HCT116 (cell line): ENCODE measurements around the gene ERN1.

Experiments used
- EGR1 ChIP-seq: IDR thresholded peaks from 2 replicates; pipeline ENCODE4 v1.6.1; 2012; ENCODE audit warnings: low read depth
- EZH2 ChIP-seq: fragments of 200-600 bp; sonication (generic); IDR thresholded peaks from 2 replicates; pipeline ENCODE4 v1.6.1; 2017; ENCODE audit warnings: antibody characterized with exemption, mixed run types
- EZH2phosphoT487 ChIP-seq: fragments of 200-600 bp; IDR thresholded peaks from 2 replicates; pipeline ENCODE4 v1.6.1; 2018; ENCODE audit warnings: antibody characterized with exemption, borderline replicate concordance
- FOSL1 ChIP-seq: IDR thresholded peaks from 2 replicates; pipeline ENCODE4 v1.6.1; 2012; ENCODE audit warnings: low read depth
- POLR2A ChIP-seq: IDR thresholded peaks from 2 replicates; pipeline ENCODE4 v1.7.0; 2011; ENCODE audit warnings: borderline replicate concordance; ENCODE audit not compliant: insufficient read depth, insufficient read length; ENCODE audit errors: extremely low read depth
- POLR2AphosphoS5 ChIP-seq: IDR thresholded peaks from 2 replicates; pipeline ENCODE4 v1.6.1; 2011; ENCODE audit warnings: mild to moderate bottlenecking, low read depth, low read length, moderate library complexity
- SIN3A ChIP-seq: IDR thresholded peaks from 2 replicates; pipeline ENCODE4 v1.6.1; 2012; ENCODE audit warnings: low read depth
- SP1 ChIP-seq: IDR thresholded peaks from 2 replicates; pipeline ENCODE4 v1.6.1; 2012; ENCODE audit warnings: low read depth
- TCF7L2 ChIP-seq: IDR thresholded peaks from 2 replicates; pipeline ENCODE4 v1.7.0; 2011; ENCODE audit warnings: borderline replicate concordance, inconsistent platforms; ENCODE audit not compliant: insufficient read depth, insufficient read length; ENCODE audit errors: extremely low read depth
- YY1 ChIP-seq: IDR thresholded peaks from 2 replicates; pipeline ENCODE4 v1.6.1; 2011; ENCODE audit warnings: low read length, low read depth, moderate library complexity, mild to moderate bottlenecking; ENCODE audit not compliant: insufficient replicate concordance; ENCODE audit errors: extremely low read depth
- ZFX ChIP-seq: fragments of 450-650 bp; IDR thresholded peaks from 2 replicates; pipeline ENCODE4 v1.6.1; 2017
- ZNF274 ChIP-seq: fragments of 200-500 bp; sonication (Bioruptor generic); IDR thresholded peaks from 2 replicates; pipeline ENCODE4 v1.6.1; 2014; ENCODE audit warnings: mild to moderate bottlenecking, low read depth, low read length, inconsistent platforms
- TF ChIP-seq, protein P1 (sequence below), 3 experiments: fragments of 200-600 bp in 1 of 3; sonication (generic) in 1 of 3; IDR thresholded peaks in 2 of 3; conservative IDR thresholded peaks in 1 of 3; 2 replicates each; pipeline ENCODE4 v1.5.1; 2012 to 2017; ENCODE audit warnings: low read depth in 2 of 3, low read length in 2 of 3, antibody characterized with exemption in 1 of 3, borderline replicate concordance in 1 of 3, control low read depth in 1 of 3, mild to moderate bottlenecking in 1 of 3, mixed read lengths in 1 of 3, mixed run types in 1 of 3, moderate library complexity in 1 of 3; ENCODE audit not compliant: insufficient read depth in 1 of 3
- TF ChIP-seq, protein P2 (sequence below): IDR thresholded peaks from 2 replicates; pipeline ENCODE4 v1.6.1; 2012

DNA sequence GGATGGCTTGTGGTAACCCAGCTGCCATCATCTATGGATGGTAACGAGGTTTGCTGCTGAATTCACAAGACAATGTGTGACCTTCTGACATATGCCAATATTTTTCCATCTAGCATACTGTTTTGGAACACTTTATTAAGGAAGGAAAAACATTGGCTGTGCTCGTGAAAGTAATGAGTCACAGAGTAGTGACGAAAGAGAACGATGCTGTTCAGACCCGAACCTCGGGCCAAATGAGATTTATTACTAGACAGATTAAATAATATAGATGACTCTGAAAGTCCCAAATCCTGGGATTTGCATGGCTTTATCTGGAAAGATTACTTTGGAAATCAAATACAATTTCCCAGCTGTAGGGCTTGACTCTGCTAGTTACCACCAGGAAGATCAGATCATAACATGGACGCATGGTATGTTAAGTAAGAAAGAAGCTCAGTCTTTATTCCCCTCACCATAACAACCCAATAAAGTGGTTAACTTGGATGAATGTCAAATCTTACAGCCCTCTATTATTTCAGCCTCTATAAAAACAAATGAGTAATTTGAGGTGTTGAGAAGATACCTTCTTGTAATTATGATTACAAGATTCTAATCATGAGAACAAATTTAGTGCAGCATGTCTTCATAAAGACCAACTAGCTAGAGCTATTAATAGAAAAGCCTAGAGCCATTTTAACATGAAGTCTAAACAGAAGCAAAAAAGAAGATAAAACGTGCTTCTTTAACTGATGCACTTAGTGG is 32.6 kb downstream of the ERN1 start:
- TF ChIP-seq, protein P1, sequence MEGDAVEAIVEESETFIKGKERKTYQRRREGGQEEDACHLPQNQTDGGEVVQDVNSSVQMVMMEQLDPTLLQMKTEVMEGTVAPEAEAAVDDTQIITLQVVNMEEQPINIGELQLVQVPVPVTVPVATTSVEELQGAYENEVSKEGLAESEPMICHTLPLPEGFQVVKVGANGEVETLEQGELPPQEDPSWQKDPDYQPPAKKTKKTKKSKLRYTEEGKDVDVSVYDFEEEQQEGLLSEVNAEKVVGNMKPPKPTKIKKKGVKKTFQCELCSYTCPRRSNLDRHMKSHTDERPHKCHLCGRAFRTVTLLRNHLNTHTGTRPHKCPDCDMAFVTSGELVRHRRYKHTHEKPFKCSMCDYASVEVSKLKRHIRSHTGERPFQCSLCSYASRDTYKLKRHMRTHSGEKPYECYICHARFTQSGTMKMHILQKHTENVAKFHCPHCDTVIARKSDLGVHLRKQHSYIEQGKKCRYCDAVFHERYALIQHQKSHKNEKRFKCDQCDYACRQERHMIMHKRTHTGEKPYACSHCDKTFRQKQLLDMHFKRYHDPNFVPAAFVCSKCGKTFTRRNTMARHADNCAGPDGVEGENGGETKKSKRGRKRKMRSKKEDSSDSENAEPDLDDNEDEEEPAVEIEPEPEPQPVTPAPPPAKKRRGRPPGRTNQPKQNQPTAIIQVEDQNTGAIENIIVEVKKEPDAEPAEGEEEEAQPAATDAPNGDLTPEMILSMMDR (IDR thresholded peaks at IDR 0.05 in 2 of 3, conservative IDR thresholded peaks at IDR 0.05 in 1 of 3; ENCODE audit: borderline replicate concordance in 1 of 3, insufficient read depth in 1 of 3, low read depth in 2 of 3, low read length in 2 of 3) = no peak
- TF ChIP-seq ZNF274 (no peak), SP1 (peak; percentile 30; the same call in 1 of the 2 replicates), SIN3A (no peak), YY1 (no peak), EZH2phosphoT487 (no peak), FOSL1 (peak; percentile 21; the same call in 1 of the 2 replicates), POLR2AphosphoS5 (no peak), POLR2A (no peak), TCF7L2 (no peak), EZH2 (no peak), EGR1 (no peak), ZFX (no peak)
- TF ChIP-seq, protein P2, sequence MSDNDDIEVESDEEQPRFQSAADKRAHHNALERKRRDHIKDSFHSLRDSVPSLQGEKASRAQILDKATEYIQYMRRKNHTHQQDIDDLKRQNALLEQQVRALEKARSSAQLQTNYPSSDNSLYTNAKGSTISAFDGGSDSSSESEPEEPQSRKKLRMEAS = no peak
